WI38 (cell line): ENCODE data around the gene CD248.
"Not testable (repeated sequence)": the region's sequence is repeated elsewhere in the genome, so short reads cannot be mapped to it uniquely, and the experiment has no call there.

Experiments used
- H3K4me3 ChIP-seq: 2 replicates; pipeline ENCODE4 v1.5.1; 2011; ENCODE audit warnings: low read depth, mild to moderate bottlenecking, control low read depth, low read length
- TF ChIP-seq, protein P1 (sequence below): IDR thresholded peaks from 2 replicates; pipeline ENCODE4 v1.5.1; 2012; ENCODE audit warnings: low read depth, mild to moderate bottlenecking, control low read depth, low read length

CD248 gene

GRCh38 chr11:66324664-66325063 is 7.8 kb upstream of the CD248 start:
- no peak overlapping the region for H3K4me3 ChIP-seq
- TF ChIP-seq, protein P1, sequence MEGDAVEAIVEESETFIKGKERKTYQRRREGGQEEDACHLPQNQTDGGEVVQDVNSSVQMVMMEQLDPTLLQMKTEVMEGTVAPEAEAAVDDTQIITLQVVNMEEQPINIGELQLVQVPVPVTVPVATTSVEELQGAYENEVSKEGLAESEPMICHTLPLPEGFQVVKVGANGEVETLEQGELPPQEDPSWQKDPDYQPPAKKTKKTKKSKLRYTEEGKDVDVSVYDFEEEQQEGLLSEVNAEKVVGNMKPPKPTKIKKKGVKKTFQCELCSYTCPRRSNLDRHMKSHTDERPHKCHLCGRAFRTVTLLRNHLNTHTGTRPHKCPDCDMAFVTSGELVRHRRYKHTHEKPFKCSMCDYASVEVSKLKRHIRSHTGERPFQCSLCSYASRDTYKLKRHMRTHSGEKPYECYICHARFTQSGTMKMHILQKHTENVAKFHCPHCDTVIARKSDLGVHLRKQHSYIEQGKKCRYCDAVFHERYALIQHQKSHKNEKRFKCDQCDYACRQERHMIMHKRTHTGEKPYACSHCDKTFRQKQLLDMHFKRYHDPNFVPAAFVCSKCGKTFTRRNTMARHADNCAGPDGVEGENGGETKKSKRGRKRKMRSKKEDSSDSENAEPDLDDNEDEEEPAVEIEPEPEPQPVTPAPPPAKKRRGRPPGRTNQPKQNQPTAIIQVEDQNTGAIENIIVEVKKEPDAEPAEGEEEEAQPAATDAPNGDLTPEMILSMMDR = no peak

- TF ChIP-seq, protein P1 = no peak
- no peak overlapping the region for H3K4me3 ChIP-seq
Measured at GRCh38 chr11:66323684-66324083, 6.8 kb upstream of the CD248 start.

GRCh38 chr11:66322732-66323427 is 6.0 kb upstream of the CD248 start:
- TF ChIP-seq, protein P1 = no peak
- no peak overlapping the region for H3K4me3 ChIP-seq

GRCh38 chr11:66321606-66322005 is 4.8 kb upstream of the CD248 start:
- TF ChIP-seq, protein P1 = no peak
- no peak overlapping the region for H3K4me3 ChIP-seq

DNA sequence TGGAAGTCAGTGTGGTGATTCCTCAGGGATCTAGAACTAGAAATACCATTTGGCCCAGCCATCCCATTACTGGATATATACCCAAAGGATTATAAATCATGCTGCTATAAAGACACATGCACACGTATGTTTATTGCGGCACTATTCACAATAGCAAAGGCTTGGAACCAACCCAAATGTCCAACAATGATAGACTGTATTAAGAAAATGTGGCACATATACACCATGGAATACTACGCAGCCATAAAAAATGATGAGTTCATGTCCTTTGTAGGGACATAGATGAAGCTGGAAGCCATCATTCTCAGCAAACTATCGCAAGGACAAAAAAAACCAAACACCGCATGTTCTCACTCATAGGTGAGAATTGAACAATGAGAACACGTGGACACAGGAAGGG is 3.9 kb upstream of the CD248 start:
- H3K4me3 ChIP-seq = not testable (repeated sequence)

GRCh38 chr11:66320289-66320688 is 3.4 kb upstream of the CD248 start:
- H3K4me3 ChIP-seq = not testable (repeated sequence)

DNA sequence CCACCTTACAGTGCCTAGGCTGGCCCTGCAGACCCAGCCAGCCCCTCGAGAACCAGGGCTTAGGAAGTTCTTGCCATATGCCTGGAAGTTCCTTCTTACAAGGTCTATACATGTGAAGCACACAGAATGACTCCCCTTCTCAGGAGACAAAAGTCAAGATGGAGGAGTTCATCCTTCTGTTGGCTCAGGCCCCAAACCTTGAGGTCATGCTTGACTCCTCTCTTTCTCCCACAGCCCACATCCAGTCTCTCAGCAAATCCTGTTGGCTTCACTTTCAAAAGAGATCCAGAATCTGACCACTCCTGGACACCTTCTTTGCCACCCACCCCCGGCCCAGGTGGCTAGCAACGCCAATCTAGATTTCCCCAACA is 1.7 kb upstream of the CD248 start:
- H3K4me3 ChIP-seq = no peak overlapping the region
- TF ChIP-seq, protein P1 = no peak

DNA sequence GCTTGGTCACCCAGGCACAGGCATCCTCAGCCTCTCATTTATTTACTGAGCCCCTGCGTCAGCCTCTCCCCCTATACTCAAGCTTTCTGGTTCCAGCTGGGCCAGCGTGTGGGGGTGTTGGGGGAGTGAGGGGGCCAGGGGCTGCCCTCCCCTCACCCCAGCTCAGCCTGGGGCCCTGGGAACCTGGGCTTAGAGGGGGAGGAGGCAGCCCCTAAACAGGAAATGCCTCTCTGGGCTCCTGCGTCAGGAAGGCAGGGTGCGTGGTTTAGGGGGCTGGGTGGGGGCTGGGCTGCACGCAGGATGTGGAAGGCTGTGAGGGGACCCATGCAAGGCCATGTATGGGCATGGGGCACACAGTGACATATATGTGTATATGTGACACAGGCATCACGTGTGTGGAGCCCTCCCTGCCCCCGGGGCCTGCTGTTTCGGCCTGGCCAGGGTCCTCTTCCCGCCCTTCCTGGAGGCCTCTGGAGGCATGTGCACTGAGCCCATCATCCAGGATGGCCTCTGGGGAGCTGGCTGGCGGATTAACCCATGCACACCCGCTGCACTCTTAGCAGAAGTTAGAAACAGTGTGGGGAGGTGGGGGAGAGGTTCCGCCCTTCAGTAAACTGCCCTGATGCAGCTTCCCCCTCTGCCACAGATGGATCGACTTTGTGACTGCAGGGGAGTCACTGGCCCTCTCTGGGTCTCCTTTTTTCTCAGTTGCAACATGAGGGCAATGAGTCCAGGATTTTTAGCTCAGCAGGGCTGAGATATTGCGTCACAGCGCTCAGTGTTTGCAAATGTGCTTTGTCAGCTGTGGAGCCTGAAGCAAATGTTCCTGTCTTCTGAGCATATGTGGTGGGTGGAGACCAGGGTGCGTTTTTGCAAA is 1.1 kb upstream of the CD248 start:
- 0 out of 2 replicates have a peak overlapping the region, but pooled peaks have one; percentile 2 for H3K4me3 ChIP-seq
- TF ChIP-seq, protein P1 = no peak
